Transverse colon (tissue), 3 donors: ENCODE data around the gene PRRT3.

Experiments used
- POLR2A ChIP-seq: fragments of 450-650 bp; IDR thresholded peaks from one replicate; pipeline ENCODE4 v1.6.1; 2016; ENCODE audit warnings: antibody characterized with exemption, mild to moderate bottlenecking, moderate library complexity
- TF ChIP-seq, protein P1 (sequence below), 5 experiments: fragments of 200-600 bp in 3 of 5; fragments of 450-650 bp in 2 of 5; sonication (generic) in 3 of 5; IDR thresholded peaks; 1 replicate in 2 of 5; 2 replicates in 3 of 5; pipeline ENCODE4 v1.5.1; 2016 to 2017; ENCODE audit warnings: antibody characterized with exemption in 5 of 5, inconsistent platforms in 3 of 5, mild to moderate bottlenecking in 2 of 5, moderate library complexity in 1 of 5

DNA sequence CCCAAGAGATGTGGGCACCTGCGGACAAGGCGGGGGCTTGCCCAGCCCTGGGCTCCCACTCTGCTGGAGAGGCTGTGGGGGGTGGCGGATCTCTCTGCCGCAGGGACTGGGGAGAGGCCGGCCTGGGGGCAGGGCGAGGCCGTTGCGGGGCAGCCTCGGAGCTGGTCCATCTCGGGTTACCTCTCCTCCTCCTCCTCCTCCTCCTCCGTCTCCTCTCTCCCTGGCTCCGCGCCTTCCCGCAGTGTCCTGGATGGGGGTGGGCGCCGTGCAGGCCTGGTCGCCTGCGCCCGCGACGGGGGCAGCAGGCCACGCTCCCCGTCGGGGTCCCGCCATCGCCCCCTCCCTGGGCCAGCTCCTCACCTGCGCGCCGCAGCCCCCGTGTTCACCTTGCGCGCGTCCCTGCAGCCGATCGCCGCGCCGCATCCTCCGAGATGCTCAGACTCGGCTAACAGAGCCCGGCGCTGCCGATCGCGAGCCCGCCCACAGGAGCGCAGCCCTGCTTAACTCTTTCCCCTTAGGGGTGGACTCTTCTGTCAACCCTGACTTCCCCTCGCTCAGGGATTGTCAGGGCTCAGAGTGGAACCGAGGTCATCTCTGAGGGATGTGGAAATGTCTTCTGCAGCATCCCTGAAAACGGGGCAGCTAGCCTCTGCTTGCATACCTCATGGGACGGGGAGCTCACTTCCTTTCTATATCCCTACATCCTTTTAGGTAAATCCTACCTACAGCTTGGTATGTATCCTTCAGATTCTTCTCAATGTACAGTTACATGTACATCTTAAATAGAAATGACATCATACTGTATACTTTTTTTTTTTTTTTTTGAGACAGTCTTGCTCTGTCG lies at the start of gene PRRT3:
- TF ChIP-seq POLR2A: no peak
- TF ChIP-seq, protein P1, sequence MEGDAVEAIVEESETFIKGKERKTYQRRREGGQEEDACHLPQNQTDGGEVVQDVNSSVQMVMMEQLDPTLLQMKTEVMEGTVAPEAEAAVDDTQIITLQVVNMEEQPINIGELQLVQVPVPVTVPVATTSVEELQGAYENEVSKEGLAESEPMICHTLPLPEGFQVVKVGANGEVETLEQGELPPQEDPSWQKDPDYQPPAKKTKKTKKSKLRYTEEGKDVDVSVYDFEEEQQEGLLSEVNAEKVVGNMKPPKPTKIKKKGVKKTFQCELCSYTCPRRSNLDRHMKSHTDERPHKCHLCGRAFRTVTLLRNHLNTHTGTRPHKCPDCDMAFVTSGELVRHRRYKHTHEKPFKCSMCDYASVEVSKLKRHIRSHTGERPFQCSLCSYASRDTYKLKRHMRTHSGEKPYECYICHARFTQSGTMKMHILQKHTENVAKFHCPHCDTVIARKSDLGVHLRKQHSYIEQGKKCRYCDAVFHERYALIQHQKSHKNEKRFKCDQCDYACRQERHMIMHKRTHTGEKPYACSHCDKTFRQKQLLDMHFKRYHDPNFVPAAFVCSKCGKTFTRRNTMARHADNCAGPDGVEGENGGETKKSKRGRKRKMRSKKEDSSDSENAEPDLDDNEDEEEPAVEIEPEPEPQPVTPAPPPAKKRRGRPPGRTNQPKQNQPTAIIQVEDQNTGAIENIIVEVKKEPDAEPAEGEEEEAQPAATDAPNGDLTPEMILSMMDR (IDR thresholded peaks at IDR 0.05): no peak
